CD4-positive, alpha-beta T cell treated with Interleukin-4 for 4 hours (primary cell): Measurements from ENCODE around the gene MRFAP1L1.
"Not testable (repeated sequence)": the region's sequence is repeated elsewhere in the genome, so short reads cannot be mapped to it uniquely, and the experiment has no call there.

Source experiments
- DNase-seq: peaks from one replicate; pipeline ENCODE4 v3.0.0-alpha.2; 2020

Gene MRFAP1L1

GRCh38 chr4:6686104-6686787 lies 23.4 kb downstream of the MRFAP1L1 start:
- DNase-seq: no peak

- DNase-seq: no peak
Measured at GRCh38 chr4:6684656-6685055, 25.0 kb downstream of the MRFAP1L1 start.

- no peak for DNase-seq
Measured at GRCh38 chr4:6682862-6683590, 26.6 kb downstream of the MRFAP1L1 start.

- no peak for DNase-seq
Measured at GRCh38 chr4:6681191-6681590, 28.5 kb downstream of the MRFAP1L1 start.

- no peak for DNase-seq
Measured at GRCh38 chr4:6680372-6681034, 29.2 kb downstream of the MRFAP1L1 start.

GRCh38 chr4:6676722-6677558 lies 32.7 kb downstream of the MRFAP1L1 start:
- DNase-seq: no peak

GRCh38 chr4:6674500-6675149 lies 35.0 kb downstream of the MRFAP1L1 start:
- peak; percentile 85 for DNase-seq

- peak; percentile 95 for DNase-seq
Measured at GRCh38 chr4:6673660-6674499, 35.8 kb downstream of the MRFAP1L1 start.

- peak; percentile 63 for DNase-seq
Measured at GRCh38 chr4:6673191-6673659, 36.4 kb downstream of the MRFAP1L1 start.

GRCh38 chr4:6672541-6673190 lies 37.0 kb downstream of the MRFAP1L1 start:
- not testable (repeated sequence) for DNase-seq

GRCh38 chr4:6672131-6672530 lies 37.5 kb downstream of the MRFAP1L1 start:
- DNase-seq: no peak

- DNase-seq: no peak
Measured at GRCh38 chr4:6671648-6672047, 38.0 kb downstream of the MRFAP1L1 start.

- no peak for DNase-seq
Measured at GRCh38 chr4:6668391-6668790, 41.3 kb downstream of the MRFAP1L1 start.

GRCh38 chr4:6665320-6665654 lies 44.4 kb downstream of the MRFAP1L1 start:
- no peak for DNase-seq

GRCh38 chr4:6663596-6664393 lies 45.9 kb downstream of the MRFAP1L1 start:
- no peak for DNase-seq

- DNase-seq: no peak
Measured at GRCh38 chr4:6662591-6662990, 47.1 kb downstream of the MRFAP1L1 start.

- DNase-seq: no peak
Measured at GRCh38 chr4:6660430-6660829, 49.2 kb downstream of the MRFAP1L1 start.

GRCh38 chr4:6659897-6660296 lies 49.8 kb downstream of the MRFAP1L1 start:
- no peak for DNase-seq

- peak; percentile 44 for DNase-seq
Measured at GRCh38 chr4:6658597-6659075, 51.0 kb downstream of the MRFAP1L1 start.

GRCh38 chr4:6658209-6658595 lies 51.5 kb downstream of the MRFAP1L1 start:
- DNase-seq: no peak
